GM13976 (cell line): ENCODE data around the gene PTGDR2.

Source experiments
- DNase-seq: peaks from one replicate; pipeline ENCODE4 v3.0.0; 2012; ENCODE audit warnings: low spot score
- CTCF ChIP-seq: IDR thresholded peaks from 2 replicates; pipeline ENCODE4 v1.5.1; 2012; ENCODE audit warnings: borderline replicate concordance, mild to moderate bottlenecking; ENCODE audit not compliant: insufficient read depth; ENCODE audit errors: extremely low read depth, missing control alignments, control extremely low read depth
- in situ Hi-C: fragments of 300-500 bp; cut with MboI; formaldehyde crosslinking; loops from one replicate; pipeline ENCODE4 v1.12.0; 2022; ENCODE audit warnings: low sequenced_read_pairs, mixed read lengths, inconsistent platforms; ENCODE audit not compliant: unreplicated experiment

PTGDR2 gene

GRCh38 chr11:60821827-60822599 lies 33.7 kb downstream of the PTGDR2 start:
- no peak for TF ChIP-seq CTCF
- DNase-seq = peak; percentile 54
- in situ Hi-C loops = no loop called here

- DNase-seq = no peak
- TF ChIP-seq CTCF = no peak
- in situ Hi-C loops = no loop called here
Observed at GRCh38 chr11:60818057-60818456, 37.7 kb downstream of the PTGDR2 start.

GRCh38 chr11:60816590-60817157 lies 39.1 kb downstream of the PTGDR2 start:
- in situ Hi-C loops = no loop called here
- TF ChIP-seq CTCF = no peak
- DNase-seq = no peak

GRCh38 chr11:60814112-60814511 lies 41.6 kb downstream of the PTGDR2 start:
- in situ Hi-C loops = no loop called here
- TF ChIP-seq CTCF = no peak

GRCh38 chr11:60813324-60813723 lies 42.4 kb downstream of the PTGDR2 start:
- in situ Hi-C loops = no loop called here
- TF ChIP-seq CTCF = no peak
- DNase-seq = no peak

More at GRCh38 chr11:60814112-60814511, 41.6 kb downstream of the PTGDR2 start:
- DNase-seq = no peak

- no peak for DNase-seq
- in situ Hi-C loops = no loop called here
- no peak for TF ChIP-seq CTCF
Observed at GRCh38 chr11:60810569-60810968, 45.2 kb downstream of the PTGDR2 start.
